Measurements from ENCODE around the gene PPP1R13B. TPM values are rescaled to one million over a fixed set of nuclear protein-coding genes. Genes with fewer than 3 reads are reported as not detected.

PPP1R13B gene
- polyA plus RNA-seq, 1 of the 3 experiments (the other 2 are of a cell fraction): 5.7 TPM

GRCh38 chr14:103838117-103838516, 9.3 kb downstream of the PPP1R13B start:
- no peaks in the 10 kb centered on the region for H3K9me2 ChIP-seq
- H3K79me2 ChIP-seq (ENCODE audit: insufficient read depth): peaks cover 32% of the 10 kb centered on the region
- H3K36me3 ChIP-seq (replicated peaks in 1 of 2; ENCODE audit: control insufficient read depth in 1 of 2, insufficient read depth in 2 of 2, low read length in 1 of 2): no peaks in the 10 kb centered on the region
- no peak overlapping the region for H3K27ac ChIP-seq (ENCODE audit: low read depth in 2 of 2, low read length in 1 of 2)
- no peak overlapping the region for H3K9ac ChIP-seq
- 58% methylated on average over 1 of the region's 1 CpG for WGBS (ENCODE audit: low lambda C conversion rate)
- no peak overlapping the region for H2AFZ ChIP-seq (ENCODE audit: low read depth)
- no peaks in the 10 kb centered on the region for H3K27me3 ChIP-seq (ENCODE audit: insufficient read depth)
- no peak for TF ChIP-seq RAD21 (IDR thresholded peaks at IDR 0.05; ENCODE audit: low read length)
- TF ChIP-seq TAF1 (IDR thresholded peaks at IDR 0.05; ENCODE audit: borderline replicate concordance, low read depth, low read length): no peak
- no peak for TF ChIP-seq SMC3 (IDR thresholded peaks at IDR 0.05; ENCODE audit: low read depth, low read length)
- TF ChIP-seq USF2 (IDR thresholded peaks at IDR 0.05; ENCODE audit: borderline replicate concordance, low read depth, low read length): no peak
- TF ChIP-seq RCOR1 (IDR thresholded peaks at IDR 0.05; ENCODE audit: low read length): no peak
- TF ChIP-seq SIN3A (IDR thresholded peaks at IDR 0.05; ENCODE audit: borderline replicate concordance, low read depth, low read length): no peak
- no peak for TF ChIP-seq USF1 (IDR thresholded peaks at IDR 0.05; ENCODE audit: borderline replicate concordance, low read depth)
- no peak for TF ChIP-seq CTCF (IDR thresholded peaks at IDR 0.05)
- no peak for TF ChIP-seq TEAD4 (IDR thresholded peaks at IDR 0.05; ENCODE audit: borderline replicate concordance, insufficient read depth)
- no peak for TF ChIP-seq ZBTB33 (IDR thresholded peaks at IDR 0.05; ENCODE audit: borderline replicate concordance, low read depth)
- TF ChIP-seq NRF1 (IDR thresholded peaks at IDR 0.05; ENCODE audit: low read depth, low read length): no peak
- no peak for TF ChIP-seq MXI1 (IDR thresholded peaks at IDR 0.05; ENCODE audit: low read depth, low read length)
- no peak for TF ChIP-seq IRF3 (IDR thresholded peaks at IDR 0.05; ENCODE audit: low read depth, low read length)
- no peak for TF ChIP-seq JUND (IDR thresholded peaks at IDR 0.05)
- no peaks in the 10 kb centered on the region for H3K9me3 ChIP-seq
- no peak overlapping the region for H3K4me2 ChIP-seq
- H3F3A ChIP-seq (replicated peaks; ENCODE audit: insufficient read depth): no peaks in the 10 kb centered on the region
- H3K4me3 ChIP-seq (ENCODE audit: low read depth in 2 of 2, low read length in 1 of 2): no peak overlapping the region
- no peak for DNase-seq
- peaks cover 0 to 2% of the 10 kb centered on the region in 2 experiments; a peak in 1 of 4 replicates for H3K4me1 ChIP-seq (ENCODE audit: control insufficient read depth in 1 of 2, insufficient read depth in 2 of 2, low read depth in 1 of 2, low read length in 1 of 2)
- H4K20me1 ChIP-seq (ENCODE audit: insufficient read depth): no peaks in the 10 kb centered on the region
- ChIA-PET POLR2A (no interaction called here), CTCF (no interaction called here)
